Measurements from ENCODE around the gene TGFBR1. TPM values are rescaled to one million over a fixed set of nuclear protein-coding genes. Genes with fewer than 3 reads are reported as not detected.

TGFBR1 gene
- polyA plus RNA-seq, 1 of the 3 experiments (the other 2 are of a cell fraction) = 15.3 TPM

GRCh38 chr9:99185348-99185632, 80.4 kb downstream of the TGFBR1 start:
- POLR2A ChIA-PET = interaction anchor here (0.8 to 1.4 kb wide), 2 partner anchors 13 to 15 kb away, joined by 4 read pairs; no protein-coding TSS in a partner anchor

More at GRCh38 chr9:99185348-99185632, 80.4 kb downstream of the TGFBR1 start:
- 71% methylated on average over 5 of the region's 5 CpGs for WGBS (ENCODE audit: low lambda C conversion rate)
- H3K9me3 ChIP-seq = no peaks in the 10 kb centered on the region
- no peak overlapping the region for H3K9ac ChIP-seq
- no peaks in the 10 kb centered on the region for H4K20me1 ChIP-seq (ENCODE audit: insufficient read depth)
- TF ChIP-seq TCF12 (IDR thresholded peaks at IDR 0.05) = no peak
- no peak for TF ChIP-seq TEAD4 (IDR thresholded peaks at IDR 0.05; ENCODE audit: borderline replicate concordance, insufficient read depth)
- TF ChIP-seq POLR2AphosphoS5 (IDR thresholded peaks at IDR 0.05; ENCODE audit: low read depth, low read length) = no peak
- TF ChIP-seq SMC3 (IDR thresholded peaks at IDR 0.05; ENCODE audit: low read depth, low read length) = no peak
- no peak for TF ChIP-seq MEF2A (IDR thresholded peaks at IDR 0.05; ENCODE audit: borderline replicate concordance, low read depth)
- no peak for TF ChIP-seq PBX3 (IDR thresholded peaks at IDR 0.05)
- TF ChIP-seq EP300 (IDR thresholded peaks at IDR 0.05; ENCODE audit: borderline replicate concordance in 1 of 2, low read depth in 1 of 2, low read length in 1 of 2) = no peak
- no peak for TF ChIP-seq JUND (IDR thresholded peaks at IDR 0.05)
- no peak for TF ChIP-seq REST (IDR thresholded peaks at IDR 0.05; ENCODE audit: low read depth, low read length)
- TF ChIP-seq MXI1 (IDR thresholded peaks at IDR 0.05; ENCODE audit: low read depth, low read length) = no peak
- TF ChIP-seq USF2 (IDR thresholded peaks at IDR 0.05; ENCODE audit: borderline replicate concordance, low read depth, low read length) = no peak
- no peak for TF ChIP-seq RXRA (IDR thresholded peaks at IDR 0.05; ENCODE audit: borderline replicate concordance, low read depth)
- no peaks in the 10 kb centered on the region for H3F3A ChIP-seq (replicated peaks; ENCODE audit: insufficient read depth)
- H3K9me2 ChIP-seq = no peaks in the 10 kb centered on the region
- H3K27me3 ChIP-seq (ENCODE audit: insufficient read depth) = no peaks in the 10 kb centered on the region
- H3K79me2 ChIP-seq (ENCODE audit: insufficient read depth) = no peaks in the 10 kb centered on the region
- no peak overlapping the region for H3K4me2 ChIP-seq
- H3K4me3 ChIP-seq (ENCODE audit: low read depth in 2 of 2, low read length in 1 of 2) = no peak overlapping the region
- CTCF ChIA-PET = interaction anchor here (0.8 to 5.5 kb wide), 50 partner anchors 9 to 1416 kb away, joined by 3 to 66 read pairs (median 5); partner anchors contain the start of genes ALG2, SEC61B and STX17
- H3K27ac ChIP-seq (ENCODE audit: low read depth in 2 of 2, low read length in 1 of 2) = no peak overlapping the region; a peak in 1 of 4 replicates
- DNase-seq = no peak
- peaks cover 3 to 29% of the 10 kb centered on the region in 2 experiments; a peak in 1 of 4 replicates for H3K4me1 ChIP-seq (ENCODE audit: control insufficient read depth in 1 of 2, insufficient read depth in 2 of 2, low read depth in 1 of 2, low read length in 1 of 2)
- no peak overlapping the region for H2AFZ ChIP-seq (ENCODE audit: low read depth)
- no peaks in the 10 kb centered on the region for H3K36me3 ChIP-seq (replicated peaks in 1 of 2; ENCODE audit: control insufficient read depth in 1 of 2, insufficient read depth in 2 of 2, low read length in 1 of 2)
